OCI-LY3 (cell line): ENCODE results near the gene CA4.
"Not testable (repeated sequence)": the region's sequence is repeated elsewhere in the genome, so short reads cannot be mapped to it uniquely, and the experiment has no call there.

Experiments used
- H2AFZ ChIP-seq: fragments of 200-600, 300-600 bp; shearing (Covaris generic); 2 replicates; pipeline ENCODE4 v1.6.0; 2014; ENCODE audit warnings: antibody characterized with exemption, low read depth, low read length
- H3K27ac ChIP-seq: fragments of 200-600, 300-600 bp; sonication (generic); 2 replicates; pipeline ENCODE4 v1.5.1; 2014; ENCODE audit warnings: mild to moderate bottlenecking, low read length, moderate library complexity, mixed read lengths
- H3K27me3 ChIP-seq: fragments of 200-600, 300-600 bp; sonication (generic); 2 replicates; pipeline ENCODE4 v1.6.1; 2014; ENCODE audit warnings: low read depth, low read length, mixed read lengths
- H3K36me3 ChIP-seq: fragments of 200-600, 300-600 bp; sonication (generic); replicated peaks from 2 replicates; pipeline ENCODE3; 2014; ENCODE audit warnings: low read depth, low read length, mixed read lengths
- H3K4me1 ChIP-seq: fragments of 300-600, 200-600 bp; sonication (generic); 2 replicates; pipeline ENCODE4 v1.6.1; 2014; ENCODE audit warnings: low read length, mixed read lengths
- H3K4me2 ChIP-seq: fragments of 200-600, 300-600 bp; sonication (generic); 2 replicates; pipeline ENCODE4 v1.6.1; 2014; ENCODE audit warnings: low read length, mixed read lengths
- H3K4me3 ChIP-seq: fragments of 300-600, 200-600 bp; sonication (generic); 2 replicates; pipeline ENCODE4 v1.5.1; 2014; ENCODE audit warnings: antibody characterized with exemption, mild to moderate bottlenecking, low read length, moderate library complexity
- H3K79me2 ChIP-seq: fragments of 300-600, 200-600 bp; shearing (Covaris generic); 2 replicates; pipeline ENCODE4 v1.6.1; 2014; ENCODE audit warnings: mild to moderate bottlenecking, low read length, mixed read lengths
- H3K9ac ChIP-seq: fragments of 300-600, 200-600 bp; shearing (Covaris generic); 2 replicates; pipeline ENCODE4 v1.6.0; 2014; ENCODE audit warnings: mild to moderate bottlenecking, low read length, moderate library complexity
- H3K9me3 ChIP-seq: fragments of 200-600, 300-600 bp; shearing (Covaris generic); 2 replicates; pipeline ENCODE4 v1.6.1; 2014; ENCODE audit warnings: low read length, mixed read lengths; ENCODE audit not compliant: insufficient read depth
- H4K20me1 ChIP-seq: fragments of 200-600, 300-600 bp; sonication (generic); 2 replicates; pipeline ENCODE4 v1.6.1; 2016; ENCODE audit warnings: low read length, mixed read lengths; ENCODE audit not compliant: insufficient read depth
- EZH2phosphoT487 ChIP-seq: fragments of 200-600 bp; shearing (Covaris generic); IDR thresholded peaks from 2 replicates; pipeline ENCODE4 v1.6.1; 2018; ENCODE audit warnings: antibody characterized with exemption, mixed run types, low read depth
- TF ChIP-seq, protein P1 (sequence below): fragments of 200-600, 300-600 bp; sonication (generic); IDR thresholded peaks from 2 replicates; pipeline ENCODE4 v1.5.1; 2014; ENCODE audit warnings: antibody characterized with exemption, low read length, low read depth

Gene CA4

DNA sequence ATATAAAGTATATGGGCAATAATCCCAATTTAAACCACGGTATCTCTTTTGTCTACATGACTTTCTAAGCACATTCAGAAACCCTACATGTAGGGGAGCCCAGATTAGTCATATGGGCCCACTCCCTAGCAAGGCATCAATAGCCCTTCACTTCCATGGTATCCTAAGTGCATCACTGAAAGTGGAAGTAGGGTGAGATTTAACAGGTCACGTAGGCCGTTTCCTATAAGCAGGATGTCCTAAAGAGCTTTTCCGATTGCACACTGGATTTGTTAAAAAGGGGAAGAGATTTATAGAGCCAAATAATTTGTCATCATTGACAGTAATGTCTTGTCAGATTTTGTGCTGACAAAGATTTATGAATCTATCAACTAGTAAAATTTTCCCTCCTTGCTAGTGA lies 39.0 kb downstream of the CA4 start:
- Histone ChIP-seq H3K4me2 (no peak overlapping the region), H3K9ac (no peak overlapping the region), H3K27ac (no peak overlapping the region), H3K79me2 (no peaks in the 10 kb centered on the region), H3K36me3 (peaks cover 3% of the 10 kb centered on the region), H4K20me1 (no peaks in the 10 kb centered on the region), H2AFZ (no peak overlapping the region), H3K9me3 (no peaks in the 10 kb centered on the region), H3K4me3 (no peak overlapping the region), H3K4me1 (peaks cover 7% of the 10 kb centered on the region), H3K27me3 (no peaks in the 10 kb centered on the region)
- TF ChIP-seq, protein P1, sequence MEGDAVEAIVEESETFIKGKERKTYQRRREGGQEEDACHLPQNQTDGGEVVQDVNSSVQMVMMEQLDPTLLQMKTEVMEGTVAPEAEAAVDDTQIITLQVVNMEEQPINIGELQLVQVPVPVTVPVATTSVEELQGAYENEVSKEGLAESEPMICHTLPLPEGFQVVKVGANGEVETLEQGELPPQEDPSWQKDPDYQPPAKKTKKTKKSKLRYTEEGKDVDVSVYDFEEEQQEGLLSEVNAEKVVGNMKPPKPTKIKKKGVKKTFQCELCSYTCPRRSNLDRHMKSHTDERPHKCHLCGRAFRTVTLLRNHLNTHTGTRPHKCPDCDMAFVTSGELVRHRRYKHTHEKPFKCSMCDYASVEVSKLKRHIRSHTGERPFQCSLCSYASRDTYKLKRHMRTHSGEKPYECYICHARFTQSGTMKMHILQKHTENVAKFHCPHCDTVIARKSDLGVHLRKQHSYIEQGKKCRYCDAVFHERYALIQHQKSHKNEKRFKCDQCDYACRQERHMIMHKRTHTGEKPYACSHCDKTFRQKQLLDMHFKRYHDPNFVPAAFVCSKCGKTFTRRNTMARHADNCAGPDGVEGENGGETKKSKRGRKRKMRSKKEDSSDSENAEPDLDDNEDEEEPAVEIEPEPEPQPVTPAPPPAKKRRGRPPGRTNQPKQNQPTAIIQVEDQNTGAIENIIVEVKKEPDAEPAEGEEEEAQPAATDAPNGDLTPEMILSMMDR = no peak
- no peak for TF ChIP-seq EZH2phosphoT487

DNA sequence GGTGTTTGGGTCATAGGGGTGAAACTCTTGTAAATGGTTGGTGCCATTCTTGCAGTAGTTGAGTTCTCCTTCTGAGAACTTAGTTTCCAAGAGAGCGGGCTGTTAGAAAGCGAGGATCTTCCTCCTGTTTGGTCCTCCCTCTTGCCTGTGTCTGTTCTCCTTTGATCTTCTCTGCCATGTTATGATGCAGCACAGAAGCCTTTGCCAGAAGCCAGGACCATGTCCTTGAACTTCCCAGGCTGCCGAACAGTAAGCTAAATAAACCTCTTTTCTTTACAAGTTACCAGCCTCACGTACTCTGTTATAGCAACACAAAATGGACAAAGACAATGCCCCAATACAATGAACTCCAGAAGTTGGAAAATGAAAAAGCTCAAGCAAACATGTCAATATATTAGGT lies 40.3 kb downstream of the CA4 start:
- H3K4me3 ChIP-seq, H3K4me1 ChIP-seq, H4K20me1 ChIP-seq, H3K9me3 ChIP-seq, H3K9ac ChIP-seq, H3K27me3 ChIP-seq, H3K36me3 ChIP-seq, H3K79me2 ChIP-seq, H3K4me2 ChIP-seq, H3K27ac ChIP-seq, H2AFZ ChIP-seq: not testable (repeated sequence)

DNA sequence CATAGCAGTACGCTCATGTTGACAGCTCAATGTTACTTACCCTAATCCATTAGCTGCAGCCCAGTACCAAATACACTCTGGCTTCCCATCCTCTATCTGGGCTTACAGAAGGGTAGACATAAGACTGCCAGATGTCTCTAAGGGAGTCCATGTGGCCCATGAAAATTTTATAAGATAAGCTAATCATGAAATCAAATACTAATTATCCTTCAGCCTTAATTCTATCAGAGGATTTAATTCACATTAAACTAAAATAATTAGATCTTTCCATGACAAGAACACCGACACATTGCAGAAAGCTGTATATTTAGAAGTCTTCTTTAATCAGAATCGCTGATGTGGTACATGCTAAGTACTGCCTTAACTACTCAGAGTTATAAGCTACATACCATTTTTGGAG lies 43.3 kb downstream of the CA4 start:
- not testable (repeated sequence) for H2AFZ ChIP-seq, H3K79me2 ChIP-seq, H3K36me3 ChIP-seq, H3K9me3 ChIP-seq, H4K20me1 ChIP-seq, H3K27ac ChIP-seq, H3K4me3 ChIP-seq, H3K27me3 ChIP-seq, H3K9ac ChIP-seq, H3K4me1 ChIP-seq, H3K4me2 ChIP-seq

DNA sequence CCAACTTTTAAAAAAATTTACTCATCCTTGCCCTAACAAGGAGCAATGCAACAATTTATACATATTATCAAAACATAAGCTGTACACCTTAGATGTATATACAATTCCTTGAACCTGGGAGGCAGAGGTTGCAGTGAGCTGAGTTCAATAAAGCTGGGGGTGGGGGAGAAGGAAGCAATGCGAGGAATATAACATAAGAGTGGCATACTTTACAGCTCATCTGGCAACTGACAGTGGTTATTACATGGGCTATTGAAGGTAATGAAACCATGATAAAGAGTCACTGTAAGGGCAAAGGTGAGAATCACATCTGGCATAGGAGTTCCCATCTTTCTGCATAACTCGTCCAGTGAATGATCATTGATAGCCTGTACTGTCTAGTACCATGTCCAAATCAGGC lies 43.7 kb downstream of the CA4 start:
- H3K27me3 ChIP-seq = no peaks in the 10 kb centered on the region
- no peak overlapping the region for H3K9ac ChIP-seq
- no peaks in the 10 kb centered on the region for H3K79me2 ChIP-seq
- peaks cover 5% of the 10 kb centered on the region for H3K36me3 ChIP-seq
- no peaks in the 10 kb centered on the region for H3K9me3 ChIP-seq
- no peak overlapping the region for H3K27ac ChIP-seq
- no peak overlapping the region for H3K4me3 ChIP-seq
- TF ChIP-seq, protein P1 = no peak
- TF ChIP-seq EZH2phosphoT487 = no peak
- peaks cover 7% of the 10 kb centered on the region for H3K4me1 ChIP-seq
- H4K20me1 ChIP-seq = no peaks in the 10 kb centered on the region
- no peak overlapping the region for H2AFZ ChIP-seq
- H3K4me2 ChIP-seq = no peak overlapping the region

DNA sequence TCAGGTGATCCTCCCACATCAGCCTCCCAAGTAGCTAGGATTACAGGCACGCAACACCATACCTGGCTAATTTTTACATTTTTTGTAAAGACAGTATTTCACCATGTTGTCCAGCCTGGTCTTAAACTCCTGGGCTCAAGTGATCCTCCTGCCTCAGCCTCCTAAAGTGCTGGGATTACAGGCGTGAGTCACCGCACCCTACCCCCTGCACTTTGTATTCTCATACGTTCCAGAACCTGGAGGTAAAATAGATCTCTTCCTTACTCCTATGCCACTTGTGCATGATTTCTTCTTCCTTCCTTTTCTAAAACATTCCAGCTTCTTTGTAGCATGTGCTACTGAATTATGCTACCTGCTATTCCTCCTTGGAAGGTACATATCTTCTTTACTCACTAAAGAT lies 44.4 kb downstream of the CA4 start:
- not testable (repeated sequence) for H3K4me2 ChIP-seq, H3K79me2 ChIP-seq, H3K36me3 ChIP-seq, H3K9ac ChIP-seq, H3K4me1 ChIP-seq, H3K27ac ChIP-seq, H2AFZ ChIP-seq, H3K9me3 ChIP-seq, H3K27me3 ChIP-seq, H3K4me3 ChIP-seq, H4K20me1 ChIP-seq

DNA sequence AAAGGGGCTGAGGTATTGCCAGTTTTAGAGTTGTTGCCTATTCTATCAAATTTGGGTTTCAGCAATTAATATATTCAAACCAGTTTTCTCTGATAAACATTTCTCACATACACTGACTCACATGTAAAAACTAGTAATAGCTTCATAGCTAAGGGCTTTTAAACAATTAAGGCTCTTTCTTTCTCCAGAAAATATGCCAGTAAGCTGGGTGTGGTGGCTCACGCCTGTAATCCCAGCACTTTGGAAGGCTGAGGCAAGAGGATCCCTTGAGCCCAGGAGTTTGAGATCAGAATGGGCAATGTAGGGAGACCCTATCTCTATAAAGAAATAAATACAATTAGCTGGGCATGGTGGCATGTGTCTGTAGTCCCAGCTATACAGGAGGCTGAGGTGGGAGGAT lies 48.9 kb downstream of the CA4 start:
- not testable (repeated sequence) for H2AFZ ChIP-seq, H3K27me3 ChIP-seq, H3K79me2 ChIP-seq, H3K4me2 ChIP-seq, H3K36me3 ChIP-seq, H3K9ac ChIP-seq, H3K27ac ChIP-seq, H3K4me3 ChIP-seq, H3K9me3 ChIP-seq, H3K4me1 ChIP-seq, H4K20me1 ChIP-seq

DNA sequence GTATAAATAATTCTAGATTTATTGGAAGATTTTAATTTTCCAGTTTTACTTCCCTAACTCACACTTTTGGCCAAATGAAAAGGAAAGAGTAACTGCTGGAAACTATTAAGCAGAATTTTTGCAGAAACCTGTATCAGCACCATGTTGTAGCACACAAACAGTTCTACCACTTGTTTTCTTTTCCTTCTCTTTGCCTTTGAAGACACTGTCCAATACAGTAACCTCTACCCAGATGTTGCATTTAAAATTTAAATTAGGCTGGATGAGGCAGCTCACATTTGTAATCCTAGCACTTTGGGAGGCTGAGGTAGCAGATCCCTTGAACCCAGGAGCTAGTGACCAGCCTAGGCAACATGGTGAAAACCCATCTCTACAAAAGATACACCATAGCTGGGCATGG lies 56.0 kb downstream of the CA4 start:
- not testable (repeated sequence) for H3K79me2 ChIP-seq, H2AFZ ChIP-seq, H3K4me3 ChIP-seq, H3K27me3 ChIP-seq, H3K9me3 ChIP-seq, H3K9ac ChIP-seq, H3K36me3 ChIP-seq, H3K4me1 ChIP-seq, H4K20me1 ChIP-seq, H3K27ac ChIP-seq, H3K4me2 ChIP-seq

DNA sequence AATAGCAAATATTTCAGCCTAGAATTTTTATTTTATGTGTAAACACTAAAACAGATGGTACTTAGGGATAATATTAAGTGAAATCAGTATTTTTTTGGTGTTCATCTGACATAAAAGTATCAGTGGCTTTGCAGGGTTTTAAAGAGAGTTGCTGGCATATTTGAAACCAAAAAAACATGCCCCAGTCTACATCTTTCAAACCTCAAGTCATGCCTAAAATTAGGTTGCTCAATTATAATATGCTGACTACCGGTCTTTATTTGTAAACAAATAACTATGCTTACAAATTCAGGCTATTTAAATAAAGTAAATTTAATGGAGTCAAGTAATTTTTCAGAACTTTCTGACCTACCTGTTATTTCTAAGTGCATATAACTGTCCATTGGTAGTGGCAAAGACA lies 58.5 kb downstream of the CA4 start:
- H2AFZ ChIP-seq, H3K79me2 ChIP-seq, H3K4me3 ChIP-seq, H3K9ac ChIP-seq, H3K27ac ChIP-seq, H3K4me2 ChIP-seq, H3K9me3 ChIP-seq, H4K20me1 ChIP-seq, H3K36me3 ChIP-seq, H3K27me3 ChIP-seq, H3K4me1 ChIP-seq: not testable (repeated sequence)
